ENCODE results near the gene UGT1A10.
"Not testable (repeated sequence)": the region's sequence is repeated elsewhere in the genome, so short reads cannot be mapped to it uniquely, and the experiment has no call there.

Gene UGT1A10

DNA sequence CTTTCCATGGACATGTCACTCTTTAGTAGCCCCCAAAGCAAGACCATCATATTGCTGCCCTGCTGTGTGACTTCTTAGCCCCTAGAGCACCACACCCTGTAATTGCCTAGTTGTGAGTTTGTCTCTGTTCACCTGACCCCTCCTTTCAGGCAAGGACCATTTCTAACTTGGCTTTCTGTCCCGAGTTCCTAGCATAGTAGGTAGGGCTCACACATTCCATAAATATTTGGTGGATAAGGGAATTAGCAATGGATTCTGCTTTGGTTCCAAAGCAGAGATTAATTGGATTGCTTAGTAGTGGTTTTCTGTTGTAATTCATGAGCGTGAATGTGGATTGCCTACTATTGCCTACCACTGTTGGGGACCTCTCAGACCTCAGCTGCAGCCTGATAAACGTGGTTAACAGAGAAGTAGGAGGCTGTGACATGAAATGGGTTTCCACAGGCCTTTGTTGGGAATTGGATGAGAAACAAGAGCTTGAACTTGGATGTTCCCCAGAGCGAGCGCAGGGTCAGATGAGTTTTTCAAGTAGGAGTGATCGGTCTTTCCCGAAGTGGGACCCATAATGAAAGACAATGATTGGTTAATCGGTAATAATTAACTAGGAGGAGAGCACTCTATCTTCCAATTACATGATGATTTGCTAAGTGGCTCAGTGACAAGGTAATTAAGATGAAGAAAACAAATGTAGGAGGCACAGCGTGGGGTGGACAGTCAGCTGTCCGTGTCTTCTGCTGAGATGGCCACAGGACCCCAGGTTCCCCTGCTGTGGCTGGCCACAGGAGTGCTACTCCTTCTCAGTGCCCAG is 110.4 kb downstream of the UGT1A10 start:
- no peak for DNase-seq

DNA sequence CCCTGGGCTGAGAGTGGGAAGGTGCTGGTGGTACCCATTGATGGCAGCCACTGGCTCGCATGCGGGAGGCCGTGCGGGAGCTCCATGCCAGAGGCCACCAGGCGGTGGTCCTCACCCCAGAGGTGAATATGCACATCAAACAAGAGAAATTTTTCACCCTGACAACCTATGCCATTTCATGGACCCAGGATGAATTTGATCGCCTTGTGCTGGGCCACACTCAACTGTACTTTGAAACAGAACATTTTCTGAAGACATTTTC is 111.0 kb downstream of the UGT1A10 start:
- no peak for DNase-seq

DNA sequence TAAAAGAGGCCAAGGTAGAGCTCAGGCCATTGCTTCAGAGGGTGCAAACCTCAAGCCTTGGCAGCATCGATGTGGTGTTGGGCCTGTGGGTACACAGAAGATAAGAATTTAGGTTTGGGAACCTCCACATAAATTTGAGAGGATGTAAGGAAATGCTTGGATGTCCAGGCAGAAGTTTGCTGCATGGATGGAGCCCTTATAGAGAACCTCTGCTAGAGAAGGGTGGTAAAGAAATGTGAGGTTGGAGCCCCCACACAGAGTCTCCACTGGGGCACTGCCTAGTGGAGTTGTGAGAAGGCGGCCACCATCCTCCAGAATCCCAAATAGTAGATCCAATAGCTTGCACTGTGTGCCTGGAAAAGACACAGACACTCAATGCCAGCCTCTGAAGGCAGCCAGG is 114.4 kb downstream of the UGT1A10 start:
- DNase-seq = not testable (repeated sequence)

DNA sequence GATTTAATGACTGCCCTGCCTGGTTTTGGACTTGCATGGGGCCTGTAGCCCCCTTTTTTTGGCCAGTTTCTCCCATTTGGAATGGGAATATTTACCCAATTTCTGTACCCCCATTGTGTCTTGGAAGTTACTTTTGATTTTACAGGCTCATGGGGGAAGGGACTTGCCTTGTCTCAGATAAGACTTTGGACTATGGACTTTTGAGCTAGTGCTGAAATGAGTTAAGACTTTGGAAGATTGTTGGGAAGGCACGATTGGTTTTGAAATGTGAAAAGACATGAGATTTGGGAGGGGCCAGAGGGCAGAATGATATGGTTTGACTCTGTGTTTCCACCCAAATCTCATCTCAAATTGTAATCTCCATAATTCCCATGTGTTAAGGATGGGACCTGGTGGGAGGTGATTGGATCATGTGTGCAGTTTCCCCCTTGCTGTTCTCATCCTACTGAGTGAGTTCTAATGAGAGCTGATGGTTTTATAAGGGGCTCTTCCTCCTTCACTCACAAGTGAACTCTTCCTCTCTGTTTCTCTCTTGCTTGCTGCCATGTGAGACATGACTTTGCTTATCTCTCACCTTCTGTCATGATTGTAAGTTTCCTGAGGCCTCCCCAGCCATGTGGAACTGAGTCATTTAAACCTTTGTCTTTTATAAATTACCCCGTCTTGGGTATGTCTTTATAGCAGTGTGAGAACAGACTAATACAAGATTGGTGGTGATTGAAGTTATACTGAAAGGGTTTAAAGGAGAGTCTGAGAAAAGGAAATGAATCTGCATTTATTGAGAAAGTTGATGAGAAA is 115.2 kb downstream of the UGT1A10 start:
- not testable (repeated sequence) for DNase-seq

DNA sequence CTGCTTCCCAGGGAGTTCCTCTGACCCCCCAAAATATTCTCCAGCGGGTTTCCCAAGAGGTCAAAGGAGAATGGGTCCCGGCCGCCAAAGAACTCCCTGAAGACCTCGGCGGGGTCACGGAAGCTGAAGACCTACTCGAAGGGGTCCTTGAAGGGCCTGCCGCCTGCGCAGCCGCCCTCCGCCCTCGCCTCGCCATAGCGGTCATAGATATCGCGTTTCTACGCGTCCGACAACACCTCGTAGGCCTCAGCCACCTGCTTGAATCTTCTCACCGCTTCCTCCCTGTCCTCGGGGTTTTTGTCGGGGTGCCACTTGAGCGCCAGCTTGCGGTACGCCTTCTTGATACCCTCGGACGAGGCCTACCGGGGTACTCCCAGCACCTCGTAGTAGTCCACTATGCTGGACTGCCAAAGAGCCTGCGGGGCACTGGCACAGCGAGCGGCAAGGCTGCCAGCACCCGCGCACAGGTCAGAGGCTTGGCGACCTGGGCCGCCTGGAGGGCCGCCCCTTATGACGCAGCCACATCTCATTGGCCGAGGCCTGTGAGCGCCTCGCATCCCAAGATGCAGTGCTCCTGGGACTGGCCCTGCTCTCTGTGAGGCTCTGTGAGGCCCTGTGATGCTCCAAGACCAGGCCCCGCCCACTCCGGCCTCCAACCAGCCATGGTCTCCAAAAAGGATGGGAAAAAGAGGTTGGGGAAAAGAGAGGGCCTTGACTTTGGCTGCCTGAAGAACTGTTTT is 118.8 kb downstream of the UGT1A10 start:
- no peak for DNase-seq

DNA sequence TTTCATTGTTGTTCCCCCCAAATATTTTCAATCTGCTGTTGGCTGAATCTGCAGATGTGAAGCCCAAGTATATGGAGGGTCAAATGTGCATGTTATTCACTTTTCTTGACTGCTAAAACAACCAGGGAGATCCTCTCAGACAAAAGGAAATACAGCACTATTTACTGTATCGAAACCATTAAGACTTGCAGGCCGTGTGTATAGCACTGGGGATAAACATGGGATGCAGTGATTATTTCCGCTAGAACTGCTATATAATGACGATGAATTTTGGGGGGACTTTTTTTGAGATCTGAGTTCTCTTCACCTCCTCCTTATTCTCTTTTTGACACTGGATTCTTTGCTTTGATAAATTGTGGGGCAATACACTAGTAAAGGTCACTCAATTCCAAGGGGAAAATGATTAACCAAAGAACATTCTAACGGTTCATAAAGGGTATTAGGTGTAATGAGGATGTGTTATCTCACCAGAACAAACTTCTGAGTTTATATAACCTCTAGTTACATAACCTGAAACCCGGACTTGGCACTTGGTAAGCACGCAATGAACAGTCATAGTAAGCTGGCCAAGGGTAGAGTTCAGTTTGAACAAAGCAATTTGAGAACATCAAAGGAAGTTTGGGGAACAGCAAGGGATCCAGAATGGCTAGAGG is 120.3 kb downstream of the UGT1A10 start:
- DNase-seq = no peak

DNA sequence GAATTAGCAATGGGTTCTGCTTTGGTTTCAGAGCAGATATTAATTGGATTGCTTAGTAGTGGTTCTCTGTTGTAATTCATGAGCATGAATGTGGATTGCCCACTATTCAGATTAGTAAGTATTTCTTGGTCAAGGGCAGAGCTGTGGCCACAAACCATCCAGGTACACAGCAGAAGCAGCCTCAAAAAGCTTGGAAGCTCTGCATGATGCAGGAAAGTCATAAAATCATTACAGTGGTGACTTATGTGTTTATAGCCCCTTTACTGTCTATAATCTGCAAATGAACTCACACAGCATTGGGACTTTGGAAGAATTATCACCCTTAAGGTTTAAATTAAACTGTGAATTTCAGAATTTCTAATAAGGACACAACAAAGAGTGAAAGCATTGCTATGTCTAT is 121.9 kb downstream of the UGT1A10 start:
- DNase-seq = no peak

DNA sequence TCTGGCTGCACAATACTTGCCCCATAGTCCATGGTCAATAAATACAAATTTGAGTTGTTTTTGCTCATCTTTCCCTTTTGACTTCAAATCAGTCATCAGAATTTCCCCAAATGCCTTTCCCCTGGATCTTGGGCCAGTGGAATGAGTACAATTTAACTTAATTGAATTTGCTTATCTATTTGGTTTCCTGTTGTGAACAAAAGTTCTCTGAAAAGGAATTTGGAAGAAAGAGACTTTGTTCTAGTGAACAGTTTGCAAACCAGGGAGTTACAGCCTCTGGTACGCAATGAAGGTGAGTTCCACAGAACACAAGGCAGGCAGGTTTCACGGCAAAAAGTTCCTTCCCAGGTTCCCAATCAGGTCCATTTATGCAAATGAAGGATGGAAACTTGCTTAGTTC is 122.6 kb downstream of the UGT1A10 start:
- DNase-seq = no peak

DNA sequence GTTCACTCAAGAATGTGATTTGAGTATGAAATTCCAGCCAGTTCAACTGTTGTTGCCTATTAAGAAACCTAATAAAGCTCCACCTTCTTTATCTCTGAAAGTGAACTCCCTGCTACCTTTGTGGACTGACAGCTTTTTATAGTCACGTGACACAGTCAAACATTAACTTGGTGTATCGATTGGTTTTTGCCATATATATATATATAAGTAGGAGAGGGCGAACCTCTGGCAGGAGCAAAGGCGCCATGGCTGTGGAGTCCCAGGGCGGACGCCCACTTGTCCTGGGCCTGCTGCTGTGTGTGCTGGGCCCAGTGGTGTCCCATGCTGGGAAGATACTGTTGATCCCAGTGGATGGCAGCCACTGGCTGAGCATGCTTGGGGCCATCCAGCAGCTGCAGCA is 123.8 kb downstream of the UGT1A10 start, which contains the start of gene UGT1A1:
Gene UGT1A1 (plus strand): TSS at position 228 of the 400 bp plus-strand sequence. CDS start 18 bp downstream, at position 246.
- no peak for DNase-seq

DNA sequence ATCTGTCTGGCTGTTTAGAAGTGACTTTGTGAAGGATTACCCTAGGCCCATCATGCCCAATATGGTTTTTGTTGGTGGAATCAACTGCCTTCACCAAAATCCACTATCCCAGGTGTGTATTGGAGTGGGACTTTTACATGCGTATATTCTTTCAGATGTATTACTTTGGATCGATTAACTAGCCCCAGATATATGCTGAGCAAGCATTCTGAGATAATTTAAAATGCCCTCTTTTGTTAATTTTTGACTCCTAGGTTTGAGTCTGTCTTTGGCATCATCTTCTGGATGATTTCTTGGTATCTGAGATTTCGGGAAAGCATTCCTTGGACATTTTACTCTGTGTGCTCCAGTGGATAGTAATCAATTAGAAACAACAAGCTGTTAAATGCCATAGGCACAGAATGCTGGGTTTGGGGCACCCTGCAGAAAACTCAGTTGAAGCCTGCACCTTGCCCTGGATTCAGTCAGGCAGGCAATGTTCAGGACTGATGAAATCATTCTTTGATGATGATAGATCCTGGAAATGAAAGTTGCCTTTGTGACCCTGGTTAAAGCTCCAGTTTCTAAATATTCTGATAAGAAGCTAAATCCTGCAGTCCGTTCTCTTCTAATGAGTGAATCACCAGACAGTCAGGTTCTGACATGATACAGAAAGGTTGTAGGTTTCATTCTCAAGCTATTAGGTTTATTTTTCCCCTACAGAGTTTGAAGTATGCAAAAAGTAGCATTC is 125.0 kb downstream of the UGT1A10 start:
- DNase-seq = no peak

DNA sequence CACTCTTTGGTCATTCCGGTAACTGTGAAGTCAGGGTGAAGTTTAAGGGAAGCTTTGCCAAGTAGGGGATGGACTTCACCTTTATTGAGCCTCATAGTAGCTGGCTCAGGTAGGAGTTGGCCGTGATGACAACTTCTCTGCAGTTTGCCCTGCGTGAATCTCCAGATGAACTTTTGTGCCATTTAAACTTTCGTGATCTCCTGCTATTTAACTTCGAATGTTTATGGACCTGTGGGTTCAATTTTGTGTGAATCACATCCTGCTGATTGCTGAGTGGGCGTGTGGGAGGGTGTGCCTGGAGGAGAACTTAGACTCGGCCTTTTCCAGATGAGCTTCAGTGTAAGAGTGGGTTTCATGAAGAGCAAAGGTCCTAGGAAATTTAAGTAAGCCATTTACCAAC is 128.0 kb downstream of the UGT1A10 start:
- DNase-seq = no peak

DNA sequence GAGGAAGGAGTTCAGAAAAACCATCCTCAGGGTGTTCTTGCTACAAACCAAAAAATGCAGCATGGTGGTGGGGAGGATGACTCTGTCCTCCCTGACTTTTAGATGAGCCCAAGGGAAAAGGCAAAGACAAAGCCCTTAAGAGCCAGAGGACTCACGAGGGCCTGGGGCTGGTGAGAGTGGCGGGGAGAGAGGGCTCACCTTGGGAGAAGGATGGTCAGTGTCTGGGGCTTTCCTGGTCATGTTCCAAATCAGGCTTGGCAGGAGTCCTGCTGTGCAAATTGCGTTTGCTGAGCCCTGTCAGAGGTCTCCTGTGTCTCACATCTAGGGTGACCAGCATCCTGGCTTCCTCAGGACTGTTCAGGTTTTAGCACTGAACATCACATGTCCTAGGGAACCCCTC is 128.5 kb downstream of the UGT1A10 start:
- DNase-seq = no peak

DNA sequence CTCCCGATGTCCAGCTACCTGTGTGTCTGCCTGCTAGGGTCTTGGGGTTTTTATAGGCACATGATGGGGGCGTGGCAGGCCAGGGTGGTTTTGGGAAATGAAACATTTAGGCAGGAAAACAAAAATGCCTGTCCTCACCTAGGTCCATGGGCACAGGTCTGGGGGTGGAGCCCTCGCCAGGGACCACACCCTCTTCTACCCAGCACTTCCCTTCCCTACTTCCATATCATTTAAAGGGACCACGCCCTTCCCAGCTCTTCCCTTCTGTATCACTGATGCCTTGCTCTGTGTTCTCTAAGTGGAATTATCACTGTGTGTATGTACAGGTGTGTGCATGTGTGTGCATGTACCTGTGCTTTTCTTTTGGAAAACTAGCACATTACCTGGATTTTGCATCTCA is 130.2 kb downstream of the UGT1A10 start:
- no peak for DNase-seq

DNA sequence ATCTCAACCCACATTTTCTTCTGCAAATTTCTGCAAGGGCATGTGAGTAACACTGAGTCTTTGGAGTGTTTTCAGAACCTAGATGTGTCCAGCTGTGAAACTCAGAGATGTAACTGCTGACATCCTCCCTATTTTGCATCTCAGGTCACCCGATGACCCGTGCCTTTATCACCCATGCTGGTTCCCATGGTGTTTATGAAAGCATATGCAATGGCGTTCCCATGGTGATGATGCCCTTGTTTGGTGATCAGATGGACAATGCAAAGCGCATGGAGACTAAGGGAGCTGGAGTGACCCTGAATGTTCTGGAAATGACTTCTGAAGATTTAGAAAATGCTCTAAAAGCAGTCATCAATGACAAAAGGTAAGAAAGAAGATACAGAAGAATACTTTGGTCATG is 131.8 kb downstream of the UGT1A10 start:
- DNase-seq = no peak

DNA sequence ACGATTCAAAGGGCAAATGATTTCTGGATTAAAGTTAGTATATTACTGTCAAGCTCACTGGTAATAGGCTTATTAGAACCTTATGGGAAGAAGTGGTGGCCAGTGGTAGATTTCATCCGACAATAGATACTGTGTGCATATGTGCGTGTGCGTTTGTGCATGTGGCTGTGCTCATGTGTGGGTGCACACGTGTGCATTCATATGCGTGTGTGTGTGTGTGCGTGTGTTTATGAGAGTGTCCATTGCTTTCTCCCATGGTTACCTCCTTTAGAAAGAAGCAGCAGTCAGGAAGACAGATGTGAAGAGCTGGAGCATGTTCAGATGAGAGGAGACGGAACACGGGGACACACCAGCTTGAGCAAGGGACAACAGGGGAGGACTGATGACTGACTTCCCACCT is 133.0 kb downstream of the UGT1A10 start:
- DNase-seq = no peak

DNA sequence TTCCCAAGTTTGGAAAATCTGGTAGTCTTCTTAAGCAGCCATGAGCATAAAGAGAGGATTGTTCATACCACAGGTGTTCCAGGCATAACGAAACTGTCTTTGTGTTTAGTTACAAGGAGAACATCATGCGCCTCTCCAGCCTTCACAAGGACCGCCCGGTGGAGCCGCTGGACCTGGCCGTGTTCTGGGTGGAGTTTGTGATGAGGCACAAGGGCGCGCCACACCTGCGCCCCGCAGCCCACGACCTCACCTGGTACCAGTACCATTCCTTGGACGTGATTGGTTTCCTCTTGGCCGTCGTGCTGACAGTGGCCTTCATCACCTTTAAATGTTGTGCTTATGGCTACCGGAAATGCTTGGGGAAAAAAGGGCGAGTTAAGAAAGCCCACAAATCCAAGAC is 135.9 kb downstream of the UGT1A10 start:
- DNase-seq = no peak

DNA sequence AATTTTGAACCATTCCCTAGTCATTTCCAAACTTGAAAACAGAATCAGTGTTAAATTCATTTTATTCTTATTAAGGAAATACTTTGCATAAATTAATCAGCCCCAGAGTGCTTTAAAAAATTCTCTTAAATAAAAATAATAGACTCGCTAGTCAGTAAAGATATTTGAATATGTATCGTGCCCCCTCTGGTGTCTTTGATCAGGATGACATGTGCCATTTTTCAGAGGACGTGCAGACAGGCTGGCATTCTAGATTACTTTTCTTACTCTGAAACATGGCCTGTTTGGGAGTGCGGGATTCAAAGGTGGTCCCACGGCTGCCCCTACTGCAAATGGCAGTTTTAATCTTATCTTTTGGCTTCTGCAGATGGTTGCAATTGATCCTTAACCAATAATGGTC is 136.3 kb downstream of the UGT1A10 start:
- no peak for DNase-seq

DNA sequence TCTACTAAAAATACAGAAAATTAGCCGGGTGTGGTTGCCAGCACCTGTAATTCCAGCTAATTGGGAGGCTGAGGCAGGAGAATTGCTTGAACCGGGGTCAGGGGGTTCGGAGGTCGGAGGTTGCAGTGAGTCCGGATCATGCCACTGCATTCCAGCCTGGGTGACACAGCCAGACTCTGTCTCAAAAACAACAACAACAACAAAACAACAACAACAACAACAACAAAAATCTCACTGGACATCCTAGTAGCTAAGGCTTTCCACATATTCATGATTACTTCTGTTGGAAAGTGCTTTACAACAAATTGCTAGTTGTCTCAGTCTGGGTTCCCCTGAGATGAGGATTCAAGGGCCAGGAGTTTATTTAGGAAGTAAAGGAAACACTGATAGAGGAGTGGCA is 137.6 kb downstream of the UGT1A10 start:
- no peak for DNase-seq

DNA sequence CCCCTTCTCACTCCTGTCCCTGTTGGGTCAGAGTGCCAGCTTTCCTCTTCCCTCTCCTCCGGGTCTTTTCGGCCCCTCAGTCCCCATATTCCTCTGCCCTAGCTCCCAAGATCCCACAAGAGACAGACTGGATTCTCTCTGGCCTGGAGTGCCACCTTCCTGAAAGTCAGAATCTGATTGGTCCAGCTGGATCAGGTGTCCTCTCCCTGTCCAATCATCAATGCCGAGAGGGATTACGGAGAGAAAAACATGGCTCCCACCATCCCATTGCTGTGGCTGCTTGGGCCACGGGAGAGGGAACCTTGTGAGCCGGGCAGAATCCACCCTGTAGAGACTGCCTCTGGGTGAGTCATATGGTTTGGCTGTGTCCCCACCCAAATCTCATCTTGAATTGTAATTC is 139.2 kb downstream of the UGT1A10 start:
- DNase-seq = no peak

DNA sequence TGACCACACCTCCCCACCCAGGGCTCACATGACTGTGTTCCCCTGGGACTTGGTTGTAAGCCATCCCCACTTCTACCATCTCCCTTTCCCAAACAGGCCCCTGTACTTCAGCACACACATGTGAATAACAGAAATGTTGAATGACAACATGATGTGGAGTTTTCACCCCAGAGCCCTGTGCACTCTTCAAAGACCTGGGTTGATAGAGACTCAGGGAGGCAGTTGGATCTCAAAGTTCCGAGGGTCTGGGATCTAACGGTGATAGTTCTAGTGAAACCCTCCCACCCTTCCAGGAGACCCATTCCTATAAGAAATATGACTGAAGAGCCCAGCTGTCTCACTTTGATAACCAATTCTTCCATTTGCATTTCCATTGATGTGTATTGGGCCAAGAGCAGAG is 141.8 kb downstream of the UGT1A10 start, which contains the start of gene MROH2A:
Gene MROH2A (plus strand): TSS at position 301 of the 400 bp plus-strand sequence. CDS start 1,029 bp downstream, outside the sequence.
- DNase-seq = no peak

DNA sequence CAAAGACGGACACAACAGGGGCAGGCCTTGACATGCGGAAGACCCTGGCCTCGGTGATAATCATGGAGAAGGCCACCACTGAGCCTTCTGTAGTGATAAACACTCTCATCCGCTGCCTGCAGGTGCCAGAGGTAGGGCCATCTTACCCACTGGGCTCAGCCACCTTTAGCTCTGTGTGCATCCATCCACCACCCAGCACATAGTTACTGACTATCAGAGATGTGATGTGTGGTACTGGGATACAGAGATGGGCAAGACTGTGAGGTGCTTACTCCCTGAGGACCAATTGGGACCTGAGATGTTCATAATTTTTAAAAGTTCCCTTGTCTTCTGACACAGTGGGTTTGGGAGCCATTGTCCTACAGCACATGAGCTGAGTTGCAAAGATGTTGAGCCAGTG is 143.5 kb downstream of the UGT1A10 start:
- no peak for DNase-seq

DNA sequence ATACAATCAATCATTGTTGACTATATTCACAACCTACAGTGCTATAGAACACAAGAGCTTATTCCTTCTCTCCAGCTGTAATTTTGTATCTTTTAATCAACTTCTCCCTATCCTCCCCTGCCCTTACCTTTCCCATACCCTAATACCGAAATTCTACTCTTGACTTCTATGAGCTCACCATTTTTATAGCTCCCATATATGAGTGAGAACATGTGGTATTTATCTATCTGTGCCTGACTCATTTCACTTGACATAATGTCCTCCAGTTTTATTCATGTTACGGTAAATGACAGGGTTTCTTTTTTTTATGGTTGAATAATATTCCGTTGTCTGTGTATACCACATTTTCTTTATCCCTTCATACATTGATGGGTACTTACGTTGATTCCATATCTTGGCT is 144.5 kb downstream of the UGT1A10 start:
- DNase-seq = no peak
